ENCODE measurements around the gene WASHC3. TPM values are rescaled to one million over a fixed set of nuclear protein-coding genes. Genes with fewer than 3 reads are reported as not detected.
"Not testable (repeated sequence)": the region's sequence is repeated elsewhere in the genome, so short reads cannot be mapped to it uniquely, and the experiment has no call there.

The WASHC3 gene
- total RNA-seq, 1 experiment from 2014 or later = 38.4 TPM

GRCh38 chr12:102023343-102023930 is 38.4 kb downstream of the WASHC3 start:
- H3K27ac ChIP-seq = no peak overlapping the region
- no peaks in the 10 kb centered on the region for H3K27me3 ChIP-seq
- no peak overlapping the region for H3K4me3 ChIP-seq
- no peak for DNase-seq
- H3K4me1 ChIP-seq = no peaks in the 10 kb centered on the region
- no peaks in the 10 kb centered on the region for H3K36me3 ChIP-seq
- no peaks in the 10 kb centered on the region for H3K9me3 ChIP-seq (replicated peaks)

DNA sequence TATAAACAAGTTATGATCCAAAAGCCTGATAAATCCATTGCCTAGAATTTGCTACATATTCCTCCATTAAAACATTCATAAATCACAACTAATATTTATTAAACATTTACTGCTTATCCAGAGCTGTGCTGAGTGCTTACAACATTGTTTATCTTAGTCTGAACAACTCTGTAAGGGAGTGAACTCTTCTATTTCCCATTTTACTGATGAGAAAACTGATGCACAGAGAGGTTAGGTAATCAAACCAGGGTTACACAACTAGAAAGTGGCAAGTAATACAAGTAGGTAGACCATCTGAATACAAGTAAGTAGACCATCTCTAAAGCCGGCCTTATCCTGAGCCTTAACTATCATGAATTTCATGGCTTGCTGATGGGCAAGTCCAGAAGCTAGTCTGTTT is 39.5 kb downstream of the WASHC3 start:
- Histone ChIP-seq H3K4me3 (no peak overlapping the region), H3K4me1 (no peaks in the 10 kb centered on the region), H3K9me3 (replicated peaks) (no peaks in the 10 kb centered on the region), H3K27ac (no peak overlapping the region), H3K36me3 (no peaks in the 10 kb centered on the region), H3K27me3 (no peaks in the 10 kb centered on the region)
- no peak for DNase-seq

GRCh38 chr12:102021540-102022246 is 40.1 kb downstream of the WASHC3 start:
- H3K36me3 ChIP-seq = no peaks in the 10 kb centered on the region; the same call in 1 of the 2 replicates
- no peak overlapping the region for H3K4me3 ChIP-seq
- H3K27me3 ChIP-seq = no peaks in the 10 kb centered on the region
- no peak overlapping the region for H3K27ac ChIP-seq
- no peaks in the 10 kb centered on the region for H3K4me1 ChIP-seq
- H3K9me3 ChIP-seq (replicated peaks) = no peaks in the 10 kb centered on the region
- DNase-seq = no peak

DNA sequence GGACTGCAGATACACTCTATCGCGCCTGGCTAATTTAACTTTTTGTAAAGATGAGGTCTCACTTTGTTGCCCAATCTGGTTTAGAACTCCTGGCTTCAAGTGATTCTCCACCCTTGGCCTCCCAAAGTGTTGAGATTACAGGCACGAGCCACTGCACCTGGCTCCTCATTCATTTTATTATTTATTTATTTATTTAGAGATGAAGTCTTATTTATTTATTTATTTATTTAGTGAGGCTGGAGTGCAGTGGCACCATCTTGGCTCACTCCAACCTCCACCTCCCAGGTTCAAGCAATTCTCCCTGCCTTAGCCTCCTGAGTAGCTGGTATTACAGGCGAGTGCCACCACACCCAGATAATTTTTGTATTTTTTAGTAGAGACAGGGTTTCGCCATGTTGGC is 43.2 kb downstream of the WASHC3 start:
- not testable (repeated sequence) for H3K4me1 ChIP-seq

DNA sequence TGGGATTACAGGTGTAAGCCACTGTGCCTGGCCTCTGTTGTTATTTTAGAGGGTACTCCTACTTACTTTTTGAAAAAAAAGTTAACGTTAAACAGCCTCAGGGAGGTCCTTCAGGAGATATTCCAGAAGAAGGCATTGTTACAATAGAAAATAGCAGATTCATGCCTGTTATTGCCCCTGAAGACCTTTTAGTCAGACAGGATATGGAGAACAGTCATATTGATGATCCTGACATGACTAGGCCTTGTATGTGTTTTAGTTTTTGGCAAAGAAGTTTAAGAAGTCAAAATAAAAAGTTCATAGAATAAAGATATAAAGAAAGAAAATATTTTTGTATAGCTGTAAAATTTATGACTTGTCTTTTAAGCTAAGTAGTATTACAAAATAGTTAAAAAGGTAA is 45.3 kb downstream of the WASHC3 start:
- no peak overlapping the region for H3K4me3 ChIP-seq
- H3K4me1 ChIP-seq = no peaks in the 10 kb centered on the region
- no peak for DNase-seq
- H3K27me3 ChIP-seq = no peaks in the 10 kb centered on the region
- H3K27ac ChIP-seq = no peak overlapping the region
- no peaks in the 10 kb centered on the region; the same call in 1 of the 2 replicates for H3K36me3 ChIP-seq
- no peaks in the 10 kb centered on the region for H3K9me3 ChIP-seq (replicated peaks)

More for the DNA sequence above, 43.2 kb downstream of the WASHC3 start:
- H3K27me3 ChIP-seq; H3K9me3 ChIP-seq (replicated peaks); DNase-seq; H3K36me3 ChIP-seq; H3K27ac ChIP-seq; H3K4me3 ChIP-seq: not testable (repeated sequence)

DNA sequence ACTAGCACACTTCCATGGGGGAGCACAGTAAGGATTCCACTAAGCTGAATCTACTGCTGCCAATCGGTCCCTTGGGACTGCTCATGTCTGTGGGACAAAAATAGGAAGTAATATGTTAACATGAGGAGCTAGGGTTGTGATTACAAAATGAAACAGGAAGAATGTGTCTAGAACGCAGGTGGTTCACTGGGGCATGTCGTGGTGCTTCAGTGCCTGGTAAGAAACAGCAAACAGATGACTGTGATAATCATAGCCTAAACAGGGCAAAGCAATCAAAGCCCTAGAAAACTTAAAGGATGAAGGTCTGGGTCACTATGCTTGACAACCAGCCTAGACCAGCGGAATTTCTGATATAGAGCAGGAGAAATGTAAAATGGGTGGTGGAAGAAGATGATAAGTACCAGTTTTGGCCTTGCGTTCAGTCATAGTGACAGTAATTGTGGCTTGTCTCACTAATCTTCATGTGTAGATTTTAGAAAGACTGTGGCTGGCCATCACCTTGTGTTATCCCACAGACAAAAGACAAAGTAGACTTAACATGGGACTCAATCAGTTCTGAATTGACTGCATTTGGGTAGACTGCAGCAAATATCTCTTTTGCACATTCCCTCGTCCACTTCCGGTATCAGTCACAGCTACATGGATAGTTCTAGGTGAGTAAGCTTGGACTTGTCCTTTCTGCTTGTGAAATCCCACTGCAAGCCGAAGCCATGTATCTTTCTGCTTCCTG is 51.4 kb downstream of the WASHC3 start:
- Histone ChIP-seq H3K27ac (no peak overlapping the region), H3K9me3 (replicated peaks) (no peaks in the 10 kb centered on the region), H3K4me1 (no peaks in the 10 kb centered on the region), H3K27me3 (no peaks in the 10 kb centered on the region), H3K4me3 (no peak overlapping the region), H3K36me3 (no peaks in the 10 kb centered on the region)
- DNase-seq = no peak

GRCh38 chr12:102009796-102010195 is 52.0 kb downstream of the WASHC3 start:
- no peaks in the 10 kb centered on the region for H3K4me1 ChIP-seq

GRCh38 chr12:102008615-102009126 is 53.1 kb downstream of the WASHC3 start:
- no peak for DNase-seq
- no peaks in the 10 kb centered on the region for H3K4me1 ChIP-seq
- no peaks in the 10 kb centered on the region for H3K36me3 ChIP-seq
- H3K27me3 ChIP-seq = no peaks in the 10 kb centered on the region
- H3K9me3 ChIP-seq (replicated peaks) = no peaks in the 10 kb centered on the region
- no peak overlapping the region for H3K4me3 ChIP-seq
- no peak overlapping the region for H3K27ac ChIP-seq

More at GRCh38 chr12:102009796-102010195, 52.0 kb downstream of the WASHC3 start:
- Histone ChIP-seq H3K4me3 (no peak overlapping the region), H3K36me3 (no peaks in the 10 kb centered on the region), H3K27me3 (no peaks in the 10 kb centered on the region), H3K9me3 (replicated peaks) (no peaks in the 10 kb centered on the region), H3K27ac (no peak overlapping the region)
- DNase-seq = no peak

DNA sequence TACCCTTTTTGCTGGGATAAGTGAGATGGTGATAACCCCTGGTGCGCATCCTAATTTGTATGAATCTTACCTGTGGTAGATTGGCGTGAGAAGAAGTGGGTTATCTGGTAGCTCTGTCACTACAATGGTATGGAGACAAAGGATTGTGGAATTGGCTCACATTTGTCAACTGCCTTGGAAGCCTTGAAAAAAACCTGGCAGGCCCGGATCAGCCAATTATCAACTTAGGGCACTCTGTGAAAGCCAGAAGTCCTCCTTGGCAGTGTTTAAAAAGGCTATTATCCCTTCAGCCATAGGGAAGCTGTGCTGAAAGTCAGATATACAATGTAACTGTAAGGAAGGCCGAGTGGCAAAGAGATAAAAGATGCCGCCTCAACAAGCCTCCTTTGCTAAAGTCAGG is 56.5 kb downstream of the WASHC3 start:
- Histone ChIP-seq H3K9me3 (replicated peaks) (no peaks in the 10 kb centered on the region), H3K36me3 (no peaks in the 10 kb centered on the region), H3K4me3 (no peak overlapping the region), H3K4me1 (no peaks in the 10 kb centered on the region), H3K27me3 (no peaks in the 10 kb centered on the region), H3K27ac (no peak overlapping the region)
- no peak for DNase-seq

DNA sequence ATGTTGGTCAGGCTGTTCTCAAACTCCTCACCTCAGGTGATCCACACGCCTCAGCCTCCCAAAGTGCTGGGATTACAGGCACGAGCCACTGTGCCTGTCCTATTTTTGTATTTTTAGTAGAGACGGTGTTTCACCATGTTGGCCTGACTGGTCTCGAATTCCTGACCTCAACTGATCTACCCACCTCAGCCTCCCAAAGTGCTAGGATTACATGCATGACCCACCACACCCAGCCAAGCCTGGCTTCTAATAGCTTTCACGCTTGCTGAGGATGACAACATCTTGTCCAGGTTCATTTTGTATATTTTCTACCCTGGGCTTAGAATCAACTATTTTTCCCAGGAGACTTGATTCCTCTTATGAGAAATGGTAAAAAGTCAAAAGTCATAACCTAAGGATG is 64.7 kb downstream of the WASHC3 start:
- no peaks in the 10 kb centered on the region for H3K9me3 ChIP-seq (replicated peaks)
- no peak overlapping the region for H3K4me3 ChIP-seq
- no peaks in the 10 kb centered on the region for H3K27me3 ChIP-seq
- no peaks in the 10 kb centered on the region for H3K36me3 ChIP-seq
- DNase-seq = no peak
- no peak overlapping the region for H3K27ac ChIP-seq
- no peaks in the 10 kb centered on the region for H3K4me1 ChIP-seq

GRCh38 chr12:101995684-101996083 is 66.1 kb downstream of the WASHC3 start:
- H3K4me3 ChIP-seq = no peak overlapping the region
- no peaks in the 10 kb centered on the region for H3K36me3 ChIP-seq
- no peaks in the 10 kb centered on the region for H3K9me3 ChIP-seq (replicated peaks)
- H3K27ac ChIP-seq = no peak overlapping the region
- H3K27me3 ChIP-seq = no peaks in the 10 kb centered on the region
- no peaks in the 10 kb centered on the region for H3K4me1 ChIP-seq
- DNase-seq = no peak

DNA sequence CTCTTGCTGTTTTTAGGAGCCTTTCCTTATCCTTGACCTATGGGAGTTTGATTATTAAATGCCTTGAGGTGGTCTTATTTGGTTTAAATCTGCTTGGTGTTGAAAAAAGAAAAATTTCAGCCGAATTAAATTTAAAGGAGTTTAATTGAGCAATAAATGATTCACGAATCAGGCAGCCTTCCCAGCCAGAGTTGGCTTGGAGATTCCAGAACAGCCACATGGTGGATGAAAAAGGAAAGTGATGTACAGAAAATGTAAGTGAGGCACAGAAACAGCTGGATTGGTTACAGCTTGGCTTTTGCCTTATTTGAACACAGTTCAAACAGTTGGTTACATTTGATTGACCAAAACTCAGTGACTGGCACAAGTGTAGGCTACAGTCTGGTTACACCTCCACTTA is 69.7 kb downstream of the WASHC3 start:
- no peak for DNase-seq
- H3K36me3 ChIP-seq = no peaks in the 10 kb centered on the region
- H3K27me3 ChIP-seq = no peaks in the 10 kb centered on the region; the same call in 1 of the 2 replicates
- no peak overlapping the region for H3K4me3 ChIP-seq
- H3K4me1 ChIP-seq = no peaks in the 10 kb centered on the region
- no peaks in the 10 kb centered on the region for H3K9me3 ChIP-seq (replicated peaks)
- H3K27ac ChIP-seq = no peak overlapping the region

GRCh38 chr12:101982307-101982706 is 79.5 kb downstream of the WASHC3 start:
- DNase-seq = no peak
- H3K4me3 ChIP-seq = no peak overlapping the region
- H3K9me3 ChIP-seq (replicated peaks) = no peaks in the 10 kb centered on the region
- no peaks in the 10 kb centered on the region; the same call in 1 of the 2 replicates for H3K27me3 ChIP-seq
- H3K4me1 ChIP-seq = no peaks in the 10 kb centered on the region
- H3K36me3 ChIP-seq = no peaks in the 10 kb centered on the region
- H3K27ac ChIP-seq = no peak overlapping the region

GRCh38 chr12:101981868-101982267 is 79.9 kb downstream of the WASHC3 start:
- H3K27ac ChIP-seq = no peak overlapping the region
- no peaks in the 10 kb centered on the region for H3K4me1 ChIP-seq
- no peak overlapping the region for H3K4me3 ChIP-seq
- no peaks in the 10 kb centered on the region for H3K36me3 ChIP-seq
- H3K9me3 ChIP-seq (replicated peaks) = no peaks in the 10 kb centered on the region
- no peak for DNase-seq
- no peaks in the 10 kb centered on the region for H3K27me3 ChIP-seq

DNA sequence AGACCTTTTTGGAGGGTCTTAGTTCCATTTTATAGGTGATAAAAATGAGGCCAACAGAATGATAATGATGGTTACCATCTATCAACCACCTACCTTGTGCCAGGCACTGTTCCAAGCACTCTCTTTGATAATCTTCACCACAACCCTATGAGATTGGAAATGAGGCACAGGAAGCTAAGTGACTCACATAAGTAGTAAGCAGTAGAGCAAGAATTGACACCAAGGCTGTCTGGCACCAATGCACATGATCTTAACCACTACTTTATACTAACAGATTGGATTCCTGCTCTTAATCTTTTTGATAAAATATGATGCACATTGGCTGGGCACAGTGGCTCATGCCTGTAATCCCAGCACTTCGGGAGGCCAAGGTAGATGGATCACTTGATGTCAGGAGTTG is 93.0 kb downstream of the WASHC3 start:
- Histone ChIP-seq H3K4me1 (no peaks in the 10 kb centered on the region), H3K4me3 (no peak overlapping the region), H3K27ac (no peak overlapping the region), H3K36me3 (no peaks in the 10 kb centered on the region), H3K9me3 (replicated peaks) (no peaks in the 10 kb centered on the region), H3K27me3 (no peaks in the 10 kb centered on the region)
- no peak for DNase-seq

Measured in SJCRH30 (cell line).